AG10803 (cell line): ENCODE results near the gene GHR.

Source experiments
- DNase-seq: peaks from one replicate; pipeline ENCODE4 v3.0.0; 2010; ENCODE audit warnings: low read depth
- H3K4me3 ChIP-seq: 2 replicates; pipeline ENCODE4 v1.5.1; 2011; ENCODE audit warnings: mild to moderate bottlenecking, low read length, control low read depth
- CTCF ChIP-seq: conservative IDR thresholded peaks from 2 replicates; pipeline ENCODE4 v1.5.1; 2011; ENCODE audit warnings: mild to moderate bottlenecking, low read length, control low read depth, inconsistent platforms

The GHR gene

GRCh38 chr5:42621242-42621641 is 198.0 kb downstream of the GHR start:
- no peak for DNase-seq
- no peak overlapping the region for H3K4me3 ChIP-seq

GRCh38 chr5:42621662-42622061 is 198.4 kb downstream of the GHR start:
- TF ChIP-seq CTCF, result no peak
- no peak overlapping the region for H3K4me3 ChIP-seq
- DNase-seq, result no peak

More at GRCh38 chr5:42621242-42621641, 198.0 kb downstream of the GHR start:
- TF ChIP-seq CTCF, result no peak

- TF ChIP-seq CTCF, result no peak
- H3K4me3 ChIP-seq, result no peak overlapping the region
- DNase-seq, result no peak
Measured at GRCh38 chr5:42624912-42625311, 201.7 kb downstream of the GHR start.

- no peak for DNase-seq
- H3K4me3 ChIP-seq, result no peak overlapping the region
Measured at GRCh38 chr5:42626462-42626861, 203.2 kb downstream of the GHR start.

GRCh38 chr5:42628821-42629220 is 205.6 kb downstream of the GHR start:
- DNase-seq, result no peak
- TF ChIP-seq CTCF, result no peak
- H3K4me3 ChIP-seq, result no peak overlapping the region

More at GRCh38 chr5:42626462-42626861, 203.2 kb downstream of the GHR start:
- no peak for TF ChIP-seq CTCF

- no peak for DNase-seq
- no peak overlapping the region for H3K4me3 ChIP-seq
- TF ChIP-seq CTCF, result no peak
Measured at GRCh38 chr5:42629284-42629683, 206.0 kb downstream of the GHR start.

GRCh38 chr5:42631241-42631640 is 208.0 kb downstream of the GHR start:
- DNase-seq, result no peak
- TF ChIP-seq CTCF, result no peak
- no peak overlapping the region for H3K4me3 ChIP-seq
